Measurements from ENCODE around the gene LRRIQ4.

GRCh38 chr3:169787120-169787519, 25.6 kb upstream of the LRRIQ4 start:
- TF ChIP-seq GATA3 (IDR thresholded peaks at IDR 0.05; ENCODE audit: low read depth, low read length) = no peak
- no peak for TF ChIP-seq GATA2 (IDR thresholded peaks at IDR 0.05; ENCODE audit: low read depth, low read length)
